Suppressor macrophage treated with lipopolysaccharide for 1 hour (primary cell): ENCODE results near the gene AFF1.

Experiments
- DNase-seq, 3 donors: peaks; one replicate each; pipeline ENCODE4 v3.0.0-alpha.2; 2020 to 2022

The AFF1 gene

GRCh38 chr4:87087015-87087414 is 152.2 kb downstream of the AFF1 start:
- DNase-seq, result no peak

GRCh38 chr4:87087420-87087819 is 152.6 kb downstream of the AFF1 start:
- DNase-seq, result peak; percentile 67 to 79 (median 69)

- no peak for DNase-seq
Measured at GRCh38 chr4:87088186-87088585, 153.4 kb downstream of the AFF1 start.

GRCh38 chr4:87089368-87089767 is 154.6 kb downstream of the AFF1 start:
- DNase-seq, result no peak

GRCh38 chr4:87090305-87090704 is 155.5 kb downstream of the AFF1 start:
- DNase-seq, result no peak

GRCh38 chr4:87092389-87093141 is 157.8 kb downstream of the AFF1 start:
- DNase-seq, result peak; percentile 46 to 73 (median 47)

GRCh38 chr4:87093443-87094123 is 158.8 kb downstream of the AFF1 start:
- DNase-seq, result peak; percentile 62 to 69 (median 67)

- DNase-seq, result peak in 1 of 3 donors; percentile 24
Measured at GRCh38 chr4:87097075-87097474, 162.3 kb downstream of the AFF1 start.

GRCh38 chr4:87100168-87100567 is 165.4 kb downstream of the AFF1 start:
- DNase-seq, result no peak

- no peak for DNase-seq
Measured at GRCh38 chr4:87101543-87102199, 166.9 kb downstream of the AFF1 start.

GRCh38 chr4:87103086-87103485 is 168.3 kb downstream of the AFF1 start:
- no peak for DNase-seq

GRCh38 chr4:87103691-87104187 is 168.9 kb downstream of the AFF1 start:
- peak in 1 of 3 donors; percentile 56 for DNase-seq

GRCh38 chr4:87105101-87105845 is 170.5 kb downstream of the AFF1 start:
- DNase-seq, result no peak

- DNase-seq, result peak in 2 of 3 donors; percentile 31 to 54
Measured at GRCh38 chr4:87108142-87108546, 173.3 kb downstream of the AFF1 start.

- no peak for DNase-seq
Measured at GRCh38 chr4:87109121-87109520, 174.3 kb downstream of the AFF1 start.

GRCh38 chr4:87109945-87110344 is 175.1 kb downstream of the AFF1 start:
- DNase-seq, result no peak

GRCh38 chr4:87112063-87112462 is 177.3 kb downstream of the AFF1 start:
- DNase-seq, result no peak

GRCh38 chr4:87114245-87115062 is 179.6 kb downstream of the AFF1 start:
- DNase-seq, result no peak

- no peak for DNase-seq
Measured at GRCh38 chr4:87116231-87116630, 181.4 kb downstream of the AFF1 start.

- DNase-seq, result no peak
Measured at GRCh38 chr4:87117051-87117731, 182.4 kb downstream of the AFF1 start.

GRCh38 chr4:87117732-87118075 is 182.9 kb downstream of the AFF1 start:
- no peak for DNase-seq
